Breast epithelium (tissue), 4 donors: ENCODE data around the gene SHROOM3. TPM values are rescaled to one million over a fixed set of nuclear protein-coding genes. Genes with fewer than 3 reads are reported as not detected.
A peak's percentile ranks its signal among the peaks of the same experiment; 100 is the strongest.

Source experiments
- DNase-seq, 2 donors: peaks; one replicate each; pipeline ENCODE4 v3.0.0-alpha.2; 2019; ENCODE audit warnings: low spot score in 2 of 2
- H3K27ac ChIP-seq, 2 donors: fragments of 200-600 bp; sonication (generic) in 1 of 2; one replicate each; pipeline ENCODE4 v1.5.1; 2016 to 2019; ENCODE audit warnings: mild to moderate bottlenecking in 1 of 2
- H3K27me3 ChIP-seq, 2 donors: fragments of 200-600 bp; sonication (generic) in 1 of 2; one replicate each; pipeline versions ENCODE4 v1.5.1 to v1.6.0; 2017 to 2019; ENCODE audit warnings: control low read depth in 1 of 2, mild to moderate bottlenecking in 1 of 2
- H3K36me3 ChIP-seq: fragments of 200-600 bp; one replicate; pipeline ENCODE4 v1.5.1; 2019
- H3K4me1 ChIP-seq, 2 donors: fragments of 200-600 bp; sonication (generic); one replicate each; pipeline ENCODE4 v1.5.1; 2016 to 2019; ENCODE audit warnings: control low read depth in 1 of 2
- H3K4me3 ChIP-seq, 3 donors: fragments of 200-600 bp; sonication (generic); 1 replicate in 2 of 3; 2 replicates in 1 of 3; pipeline ENCODE4 v1.5.1; 2016 to 2019; ENCODE audit warnings: mild to moderate bottlenecking in 3 of 3, moderate library complexity in 2 of 3
- H3K9me3 ChIP-seq, 2 donors: fragments of 200-600 bp; sonication (generic) in 1 of 2; one replicate each; pipeline ENCODE4 v1.5.1; 2016 to 2019; ENCODE audit warnings: control low read depth in 1 of 2
- POLR2A ChIP-seq: fragments of 450-650 bp; IDR thresholded peaks from one replicate; pipeline ENCODE4 v1.6.1; 2016; ENCODE audit warnings: antibody characterized with exemption, mild to moderate bottlenecking, moderate library complexity
- POLR2AphosphoS5 ChIP-seq, 3 donors: sonication (generic); formaldehyde crosslinking; IDR thresholded peaks; one replicate each; pipeline ENCODE4 v1.6.1; 2017; ENCODE audit warnings: antibody characterized with exemption in 3 of 3
- intact Hi-C: fragments of 100-400 bp; cut with DNase I; formaldehyde crosslinking; loops from one replicate; pipeline ENCODE4 v1.15.1; 2023; ENCODE audit warnings: low total_unique reads
- total RNA-seq, 3 donors: library from RNA; depleted of rRNA; stranded (reverse); fragments of >200 nt; gene quantifications; one replicate each; pipeline ENCODE4 v1.1.0, GENCODE V29; 2016
- TF ChIP-seq, protein P1 (sequence below), 3 donors: fragments of 450-650 bp; IDR thresholded peaks; one replicate each; pipeline ENCODE4 v1.5.1; 2016 to 2017; ENCODE audit warnings: antibody characterized with exemption in 3 of 3, mild to moderate bottlenecking in 3 of 3, moderate library complexity in 3 of 3

The SHROOM3 gene
- total RNA-seq, 3 donors from 2014 or later = 0.32 to 145 (median 100) TPM

DNA sequence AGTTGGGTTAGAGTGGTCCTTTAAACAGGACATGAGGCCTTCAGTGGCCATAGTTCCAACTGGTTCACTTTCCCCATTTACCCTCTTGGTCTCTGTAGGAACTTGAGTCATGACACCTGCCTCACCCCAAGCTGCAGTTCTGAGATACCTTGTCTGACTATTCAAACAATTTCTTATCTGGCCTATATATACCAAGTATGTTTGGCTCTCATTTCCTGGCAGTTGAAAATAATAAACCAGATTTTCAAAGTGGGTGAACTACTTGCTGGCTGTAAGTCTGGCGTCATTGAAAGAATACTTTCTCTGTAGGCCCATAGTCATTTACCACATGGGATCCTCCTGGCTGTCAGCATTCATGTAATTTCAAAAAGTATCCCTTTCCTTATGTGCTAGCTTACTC, 228.8 kb downstream of the SHROOM3 start:
- no peak for DNase-seq
- no peaks in the 10 kb centered on the region for H3K27me3 ChIP-seq
- H3K4me1 ChIP-seq = peaks cover 0 to 5% of the 10 kb centered on the region in 2 donors
- intact Hi-C loops = no loop called here
- H3K36me3 ChIP-seq = no peaks in the 10 kb centered on the region
- TF ChIP-seq POLR2AphosphoS5 (IDR thresholded peaks at IDR 0.05) (no peak), POLR2A (no peak)
- TF ChIP-seq, protein P1, sequence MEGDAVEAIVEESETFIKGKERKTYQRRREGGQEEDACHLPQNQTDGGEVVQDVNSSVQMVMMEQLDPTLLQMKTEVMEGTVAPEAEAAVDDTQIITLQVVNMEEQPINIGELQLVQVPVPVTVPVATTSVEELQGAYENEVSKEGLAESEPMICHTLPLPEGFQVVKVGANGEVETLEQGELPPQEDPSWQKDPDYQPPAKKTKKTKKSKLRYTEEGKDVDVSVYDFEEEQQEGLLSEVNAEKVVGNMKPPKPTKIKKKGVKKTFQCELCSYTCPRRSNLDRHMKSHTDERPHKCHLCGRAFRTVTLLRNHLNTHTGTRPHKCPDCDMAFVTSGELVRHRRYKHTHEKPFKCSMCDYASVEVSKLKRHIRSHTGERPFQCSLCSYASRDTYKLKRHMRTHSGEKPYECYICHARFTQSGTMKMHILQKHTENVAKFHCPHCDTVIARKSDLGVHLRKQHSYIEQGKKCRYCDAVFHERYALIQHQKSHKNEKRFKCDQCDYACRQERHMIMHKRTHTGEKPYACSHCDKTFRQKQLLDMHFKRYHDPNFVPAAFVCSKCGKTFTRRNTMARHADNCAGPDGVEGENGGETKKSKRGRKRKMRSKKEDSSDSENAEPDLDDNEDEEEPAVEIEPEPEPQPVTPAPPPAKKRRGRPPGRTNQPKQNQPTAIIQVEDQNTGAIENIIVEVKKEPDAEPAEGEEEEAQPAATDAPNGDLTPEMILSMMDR (IDR thresholded peaks at IDR 0.05) = no peak
- H3K4me3 ChIP-seq = no peak overlapping the region
- H3K27ac ChIP-seq = no peak overlapping the region
- no peaks in the 10 kb centered on the region for H3K9me3 ChIP-seq

DNA sequence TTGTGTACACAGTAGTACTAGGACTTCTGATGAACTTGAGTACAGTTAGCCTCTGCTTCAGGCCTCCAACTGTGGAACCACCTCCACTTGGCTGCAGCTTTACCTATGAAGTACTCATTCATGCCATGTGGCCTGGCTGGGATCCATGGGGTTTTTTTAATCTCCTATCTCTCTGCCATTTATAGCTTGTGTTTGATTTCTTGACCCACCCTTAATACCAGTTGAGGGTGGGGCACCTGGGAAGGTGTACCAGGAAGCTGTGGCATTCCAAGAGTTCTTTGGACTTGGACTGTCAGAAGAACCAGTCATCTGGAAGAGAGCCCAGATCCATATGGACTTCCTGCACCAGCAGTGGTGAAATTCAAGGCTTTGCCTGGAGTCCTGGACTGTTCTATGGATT, 230.1 kb downstream of the SHROOM3 start:
- Histone ChIP-seq H3K4me1 (peaks cover 0 to 5% of the 10 kb centered on the region in 2 donors), H3K27ac (peak overlapping the region; percentile 16 to 69), H3K27me3 (no peaks in the 10 kb centered on the region), H3K9me3 (no peaks in the 10 kb centered on the region), H3K4me3 (no peak overlapping the region), H3K36me3 (no peaks in the 10 kb centered on the region)
- no peak for DNase-seq
- no peak for TF ChIP-seq POLR2A
- TF ChIP-seq, protein P1 (IDR thresholded peaks at IDR 0.05) = no peak
- no peak for TF ChIP-seq POLR2AphosphoS5 (IDR thresholded peaks at IDR 0.05)
- intact Hi-C loops = no loop called here

DNA sequence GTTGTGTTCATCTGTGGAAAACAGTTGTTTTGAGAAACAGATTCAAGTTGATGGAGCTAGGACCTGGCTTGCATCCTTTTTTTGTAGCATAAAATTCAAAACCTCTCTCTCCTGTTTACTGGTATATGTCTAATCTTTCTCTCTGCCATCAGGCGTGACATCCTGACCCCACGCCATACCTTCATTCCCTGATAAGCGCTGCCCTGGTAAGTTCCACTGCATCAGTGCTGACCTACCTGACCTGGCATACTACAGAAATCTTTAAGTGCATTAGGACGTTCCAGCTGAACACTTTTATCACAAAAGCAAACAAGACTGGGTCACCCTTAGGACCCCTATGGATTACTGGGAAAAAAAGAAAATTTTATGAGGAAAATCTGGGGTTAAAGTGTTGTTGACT, 230.7 kb downstream of the SHROOM3 start:
- no peaks in the 10 kb centered on the region for H3K36me3 ChIP-seq
- peak overlapping the region in 1 of 2 donors; percentile 69 for H3K27ac ChIP-seq
- H3K4me3 ChIP-seq = no peak overlapping the region
- H3K9me3 ChIP-seq = no peaks in the 10 kb centered on the region
- H3K27me3 ChIP-seq = no peaks in the 10 kb centered on the region
- no peak for DNase-seq
- intact Hi-C loops = no loop called here
- H3K4me1 ChIP-seq = peaks cover 0 to 5% of the 10 kb centered on the region in 2 donors
- TF ChIP-seq POLR2A (no peak), POLR2AphosphoS5 (IDR thresholded peaks at IDR 0.05) (no peak)
- TF ChIP-seq, protein P1 (IDR thresholded peaks at IDR 0.05) = no peak

- Histone ChIP-seq H3K9me3 (no peaks in the 10 kb centered on the region), H3K4me1 (peaks cover 0 to 5% of the 10 kb centered on the region in 2 donors), H3K27me3 (no peaks in the 10 kb centered on the region), H3K27ac (no peak overlapping the region), H3K4me3 (no peak overlapping the region), H3K36me3 (no peaks in the 10 kb centered on the region)
- TF ChIP-seq POLR2A (no peak), POLR2AphosphoS5 (IDR thresholded peaks at IDR 0.05) (no peak)
- TF ChIP-seq, protein P1 (IDR thresholded peaks at IDR 0.05) = no peak
- intact Hi-C loops = no loop called here
- DNase-seq = no peak
These were observed 232.0 kb downstream of the SHROOM3 start for GRCh38 chr4:76666944-76667532.

DNA sequence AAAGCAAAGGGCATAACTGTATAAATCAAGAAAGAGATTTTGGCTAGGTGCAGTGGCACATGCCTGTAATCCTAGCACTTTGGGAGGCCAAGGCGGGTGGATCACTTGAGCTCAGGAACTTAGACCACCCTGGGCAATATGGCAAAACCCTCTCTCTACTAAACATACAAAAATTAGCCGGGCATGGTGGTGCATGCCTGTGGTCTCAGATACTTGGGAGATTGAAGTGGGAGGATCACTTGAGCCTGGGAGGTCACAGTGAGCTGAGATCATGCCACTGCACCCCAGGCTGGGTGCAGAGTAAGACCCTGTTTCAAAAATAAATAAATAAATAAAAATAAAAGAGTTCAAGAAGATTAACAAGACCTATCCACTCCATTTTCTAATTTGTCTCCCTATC, 235.6 kb downstream of the SHROOM3 start:
- Histone ChIP-seq H3K9me3 (no peaks in the 10 kb centered on the region), H3K27ac (no peak overlapping the region), H3K27me3 (no peaks in the 10 kb centered on the region), H3K4me1 (no peaks in the 10 kb centered on the region), H3K36me3 (no peaks in the 10 kb centered on the region), H3K4me3 (no peak overlapping the region)
- intact Hi-C loops = no loop called here
- DNase-seq = peak in 1 of 2 donors; percentile 34
- TF ChIP-seq, protein P1 (IDR thresholded peaks at IDR 0.05) = no peak
- TF ChIP-seq POLR2AphosphoS5 (IDR thresholded peaks at IDR 0.05) (no peak), POLR2A (no peak)
